ENCODE results near the gene BEST2.

- TF ChIP-seq, protein P1, sequence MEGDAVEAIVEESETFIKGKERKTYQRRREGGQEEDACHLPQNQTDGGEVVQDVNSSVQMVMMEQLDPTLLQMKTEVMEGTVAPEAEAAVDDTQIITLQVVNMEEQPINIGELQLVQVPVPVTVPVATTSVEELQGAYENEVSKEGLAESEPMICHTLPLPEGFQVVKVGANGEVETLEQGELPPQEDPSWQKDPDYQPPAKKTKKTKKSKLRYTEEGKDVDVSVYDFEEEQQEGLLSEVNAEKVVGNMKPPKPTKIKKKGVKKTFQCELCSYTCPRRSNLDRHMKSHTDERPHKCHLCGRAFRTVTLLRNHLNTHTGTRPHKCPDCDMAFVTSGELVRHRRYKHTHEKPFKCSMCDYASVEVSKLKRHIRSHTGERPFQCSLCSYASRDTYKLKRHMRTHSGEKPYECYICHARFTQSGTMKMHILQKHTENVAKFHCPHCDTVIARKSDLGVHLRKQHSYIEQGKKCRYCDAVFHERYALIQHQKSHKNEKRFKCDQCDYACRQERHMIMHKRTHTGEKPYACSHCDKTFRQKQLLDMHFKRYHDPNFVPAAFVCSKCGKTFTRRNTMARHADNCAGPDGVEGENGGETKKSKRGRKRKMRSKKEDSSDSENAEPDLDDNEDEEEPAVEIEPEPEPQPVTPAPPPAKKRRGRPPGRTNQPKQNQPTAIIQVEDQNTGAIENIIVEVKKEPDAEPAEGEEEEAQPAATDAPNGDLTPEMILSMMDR (IDR thresholded peaks at IDR 0.05) = peak in 2 of 6 experiments; percentile 4 to 21
- peak; percentile 47 to 79 for TF ChIP-seq POLR2A (IDR thresholded peaks at IDR 0.05)
Observed at GRCh38 chr19:12782424-12783290, 31.1 kb downstream of the BEST2 start.
